HG03196 (cell line): Measurements from ENCODE around the gene RAPGEF2.
"Not testable (repeated sequence)": the region's sequence is repeated elsewhere in the genome, so short reads cannot be mapped to it uniquely, and the experiment has no call there.

Experiments
- ATAC-seq: cut with Tn5 transposase; IDR thresholded peaks from one replicate; pipeline ENCODE4 v1.9.1; 2021; ENCODE audit not compliant: unreplicated experiment

Gene RAPGEF2

DNA sequence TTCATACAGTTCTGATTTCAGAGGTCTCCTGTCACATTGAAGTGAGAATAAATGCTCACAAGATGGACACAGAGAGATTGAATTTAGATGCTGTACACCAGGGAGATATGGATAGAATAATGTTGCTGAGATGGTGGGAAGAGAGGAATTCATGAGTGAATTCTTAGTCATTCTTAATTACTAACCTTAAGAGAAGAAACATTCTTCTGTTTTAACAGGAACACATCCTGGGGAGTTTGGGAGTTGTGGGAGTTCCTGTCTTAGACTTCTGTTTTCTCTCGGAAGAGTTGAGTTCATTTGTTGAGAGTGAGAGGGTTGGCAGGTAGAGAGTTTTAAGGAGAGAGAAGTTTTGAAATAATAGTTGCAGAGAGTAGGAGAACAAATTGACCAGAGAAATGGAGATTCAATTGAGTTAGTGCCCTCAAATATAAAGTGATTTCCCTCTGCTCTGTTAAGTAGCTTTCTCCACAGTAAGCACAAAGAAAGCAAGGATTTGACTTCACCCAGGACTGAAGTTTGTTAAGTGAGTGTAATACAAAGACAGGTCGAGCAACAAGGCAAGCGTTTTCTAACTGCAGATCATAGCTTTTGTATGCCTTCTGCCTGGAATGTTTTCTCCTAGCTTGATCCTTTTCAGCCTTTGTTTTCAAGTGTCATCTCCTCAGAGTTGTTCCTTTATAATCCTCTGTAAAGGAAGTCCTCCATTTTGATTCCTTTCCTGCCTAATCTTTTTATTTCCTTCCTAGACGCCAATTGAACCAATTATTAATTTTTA is 205.9 kb downstream of the RAPGEF2 start:
- no peak for ATAC-seq

GRCh38 chr4:159312236-159312635 is 209.4 kb downstream of the RAPGEF2 start:
- no peak for ATAC-seq

DNA sequence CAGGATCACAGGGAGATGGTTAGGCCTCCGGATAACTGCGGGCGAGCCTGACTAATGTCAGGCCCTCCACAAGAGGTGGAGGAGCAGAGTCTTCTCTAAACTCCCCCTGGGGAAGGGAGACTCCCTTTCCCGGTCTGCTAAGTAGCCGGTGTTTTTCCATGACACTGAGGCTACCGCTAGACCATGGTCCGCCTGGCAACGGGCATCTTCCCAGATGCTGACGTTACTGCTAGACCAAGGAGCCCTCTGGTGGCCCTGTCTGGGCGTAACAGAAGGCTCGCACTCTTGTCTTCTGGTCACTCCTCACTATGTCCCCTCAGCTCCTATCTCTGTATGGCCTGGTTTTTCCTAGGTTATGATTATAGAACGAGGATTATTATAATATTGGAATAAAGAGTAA is 213.0 kb downstream of the RAPGEF2 start:
- not testable (repeated sequence) for ATAC-seq

- ATAC-seq = no peak
Measured at GRCh38 chr4:159317203-159317602, 214.3 kb downstream of the RAPGEF2 start.

DNA sequence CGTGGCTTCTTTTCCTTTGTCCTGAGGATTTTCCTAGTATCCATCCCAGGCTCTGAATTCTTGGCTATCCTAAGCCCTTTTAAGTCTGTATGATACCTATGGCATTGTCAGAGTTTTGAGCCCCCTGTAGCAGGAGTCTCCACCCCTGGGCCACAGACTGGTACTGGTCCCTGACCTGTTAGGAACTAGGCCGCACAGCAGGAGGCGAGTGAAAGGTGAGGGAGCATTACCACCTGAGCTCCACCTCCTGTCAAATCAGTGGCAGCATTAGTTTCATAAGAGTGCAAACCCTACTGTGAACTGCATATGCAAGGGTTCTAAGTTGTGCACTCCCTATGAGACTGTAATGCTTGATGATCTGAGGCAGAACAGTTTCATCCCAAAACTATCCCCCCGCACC is 216.1 kb downstream of the RAPGEF2 start:
- no peak for ATAC-seq

DNA sequence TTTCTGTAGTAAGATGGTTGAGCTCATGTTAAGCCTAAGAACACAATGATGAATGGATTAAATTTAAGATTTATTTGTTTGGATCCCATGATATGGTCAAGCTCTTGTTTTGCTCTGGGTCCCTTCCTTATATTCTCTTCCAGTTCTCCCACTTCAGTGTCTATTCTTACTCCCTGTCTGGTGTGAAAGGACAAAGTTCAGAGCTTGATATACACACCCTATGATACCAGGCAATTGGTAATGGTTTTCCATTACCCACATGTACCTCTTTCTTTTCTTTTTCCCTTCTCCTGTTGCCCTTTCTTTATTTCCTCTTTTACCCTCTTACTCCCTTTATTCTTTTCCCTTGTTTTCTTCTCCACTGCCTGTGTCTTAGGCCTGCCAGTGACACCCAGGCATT is 223.6 kb downstream of the RAPGEF2 start:
- no peak for ATAC-seq

DNA sequence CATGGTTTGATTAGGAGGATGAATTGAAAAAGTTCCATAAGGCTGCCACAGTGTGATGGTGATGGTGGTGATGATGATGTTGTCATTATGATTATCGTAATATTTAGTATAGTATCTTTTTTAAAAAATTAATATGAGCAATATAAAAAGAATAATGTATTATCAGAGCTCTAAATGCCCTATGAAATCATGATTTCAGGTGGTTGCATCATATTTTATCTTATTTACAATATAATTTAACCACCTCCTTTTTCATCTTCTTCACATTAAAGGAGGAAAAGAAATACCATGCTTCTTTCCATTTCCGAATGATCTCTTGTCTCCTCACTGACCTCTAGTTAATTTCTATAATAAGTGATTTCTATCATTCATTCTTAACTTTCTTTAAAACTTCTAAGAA is 225.9 kb downstream of the RAPGEF2 start:
- no peak for ATAC-seq

DNA sequence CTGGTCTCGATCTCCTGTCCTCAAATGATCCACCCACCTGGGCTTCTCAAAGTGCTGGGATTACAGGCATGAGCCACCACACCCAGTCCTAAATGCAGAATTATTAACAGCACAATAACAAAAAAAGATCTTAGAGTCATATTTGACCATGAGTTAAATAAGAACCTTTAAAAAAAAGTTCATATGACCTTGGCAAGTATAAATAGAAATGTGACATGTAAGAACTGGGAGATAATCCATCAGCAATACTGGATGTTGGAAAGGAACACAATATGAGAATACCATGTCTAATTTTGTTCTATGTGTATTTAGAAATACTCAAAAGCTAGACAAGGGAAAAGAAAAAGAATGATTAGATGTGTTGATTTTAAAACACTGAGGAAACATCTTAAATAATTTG is 231.6 kb downstream of the RAPGEF2 start:
- ATAC-seq = no peak

GRCh38 chr4:159337041-159337440 is 234.2 kb downstream of the RAPGEF2 start:
- ATAC-seq = no peak

- ATAC-seq = no peak
Measured at GRCh38 chr4:159341522-159341921, 238.6 kb downstream of the RAPGEF2 start.

DNA sequence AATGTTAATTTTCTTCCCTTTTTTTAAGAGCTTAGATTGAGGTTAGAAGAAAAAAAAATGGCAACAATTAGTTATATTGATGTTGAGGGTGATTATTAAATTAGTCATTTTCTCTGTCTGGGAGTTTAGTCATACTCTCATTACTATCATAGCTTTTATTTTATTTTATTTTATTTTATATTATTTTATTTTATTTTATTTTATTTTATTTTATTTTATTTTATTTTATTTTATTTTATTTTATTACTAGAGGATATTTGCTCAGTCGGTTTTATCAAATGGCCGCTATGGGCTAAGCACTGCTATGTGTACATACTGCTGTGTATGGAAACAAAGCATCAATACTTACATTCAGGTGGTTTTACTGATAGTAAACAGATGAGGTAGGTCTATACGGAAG is 239.5 kb downstream of the RAPGEF2 start:
- ATAC-seq = no peak

- ATAC-seq = no peak
Measured at GRCh38 chr4:159343116-159343515, 240.2 kb downstream of the RAPGEF2 start.

GRCh38 chr4:159344877-159345276 is 242.0 kb downstream of the RAPGEF2 start:
- ATAC-seq = no peak

DNA sequence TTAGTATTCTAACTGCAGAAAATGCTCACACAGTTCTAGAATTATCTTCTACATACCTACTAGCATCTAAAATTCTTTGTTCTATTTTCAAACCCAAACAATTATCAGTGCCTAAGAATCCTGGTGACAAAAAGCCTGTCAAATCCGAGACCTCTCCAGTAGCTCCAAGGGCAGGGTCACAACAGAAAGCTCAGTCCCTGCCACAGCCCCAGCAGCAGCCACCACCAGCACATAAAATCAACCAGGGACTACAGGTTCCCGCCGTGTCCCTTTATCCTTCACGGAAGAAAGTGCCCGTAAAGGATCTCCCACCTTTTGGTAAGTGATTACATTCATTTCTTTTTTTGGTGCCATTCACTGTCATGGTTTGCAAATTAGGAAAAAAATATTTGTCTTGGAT is 243.8 kb downstream of the RAPGEF2 start:
- no peak for ATAC-seq

GRCh38 chr4:159347813-159348212 is 244.9 kb downstream of the RAPGEF2 start:
- ATAC-seq = no peak

DNA sequence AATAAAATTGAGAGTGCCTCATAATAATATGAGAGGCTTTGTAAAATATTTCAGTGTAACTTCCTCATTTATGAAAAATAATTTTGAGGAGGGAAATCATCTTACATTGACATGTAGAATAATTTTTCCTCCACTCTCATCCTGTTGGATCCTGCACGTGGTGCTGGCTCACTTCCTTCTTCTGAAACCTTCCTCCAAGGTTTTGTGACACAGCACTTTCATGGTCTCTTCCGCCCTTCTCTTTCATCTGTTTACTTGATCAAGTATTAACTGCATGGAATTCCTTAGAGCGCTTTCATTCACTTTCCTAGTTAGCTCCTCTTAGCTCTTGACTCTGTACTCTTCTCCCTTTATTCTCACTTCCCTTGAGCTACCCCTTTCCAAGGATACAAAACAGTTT is 246.5 kb downstream of the RAPGEF2 start:
- no peak for ATAC-seq

DNA sequence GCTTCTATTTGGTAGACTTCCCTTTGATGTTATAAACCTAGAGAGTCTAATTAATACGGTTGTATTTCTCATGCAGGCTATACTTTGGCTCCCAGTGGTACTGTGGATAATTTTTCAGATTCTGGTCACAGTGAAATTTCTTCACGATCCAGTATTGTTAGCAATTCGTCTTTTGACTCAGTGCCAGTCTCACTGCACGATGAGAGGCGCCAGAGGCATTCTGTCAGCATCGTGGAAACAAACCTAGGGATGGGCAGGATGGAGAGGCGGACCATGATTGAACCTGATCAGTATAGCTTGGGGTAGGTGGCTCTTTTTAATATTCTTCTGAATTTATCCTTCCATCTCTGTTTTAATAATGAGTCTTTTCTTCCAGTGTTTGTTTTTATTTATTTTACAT is 249.7 kb downstream of the RAPGEF2 start:
- no peak for ATAC-seq

DNA sequence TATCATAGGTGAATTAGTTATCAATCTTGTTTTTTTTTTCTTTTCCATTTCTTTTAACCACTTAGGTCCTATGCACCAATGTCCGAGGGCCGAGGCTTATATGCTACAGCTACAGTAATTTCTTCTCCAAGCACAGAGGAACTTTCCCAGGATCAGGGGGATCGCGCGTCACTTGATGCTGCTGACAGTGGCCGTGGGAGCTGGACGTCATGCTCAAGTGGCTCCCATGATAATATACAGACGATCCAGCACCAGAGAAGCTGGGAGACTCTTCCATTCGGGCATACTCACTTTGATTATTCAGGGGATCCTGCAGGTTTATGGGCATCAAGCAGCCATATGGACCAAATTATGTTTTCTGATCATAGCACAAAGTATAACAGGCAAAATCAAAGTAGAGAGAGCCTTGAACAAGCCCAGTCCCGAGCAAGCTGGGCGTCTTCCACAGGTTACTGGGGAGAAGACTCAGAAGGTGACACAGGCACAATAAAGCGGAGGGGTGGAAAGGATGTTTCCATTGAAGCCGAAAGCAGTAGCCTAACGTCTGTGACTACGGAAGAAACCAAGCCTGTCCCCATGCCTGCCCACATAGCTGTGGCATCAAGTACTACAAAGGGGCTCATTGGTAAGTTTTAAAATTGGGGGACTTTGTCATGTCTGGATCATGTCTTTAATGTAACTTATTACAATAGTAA is 250.7 kb downstream of the RAPGEF2 start:
- no peak for ATAC-seq

- ATAC-seq = no peak
Measured at GRCh38 chr4:159355466-159355865, 252.6 kb downstream of the RAPGEF2 start.

DNA sequence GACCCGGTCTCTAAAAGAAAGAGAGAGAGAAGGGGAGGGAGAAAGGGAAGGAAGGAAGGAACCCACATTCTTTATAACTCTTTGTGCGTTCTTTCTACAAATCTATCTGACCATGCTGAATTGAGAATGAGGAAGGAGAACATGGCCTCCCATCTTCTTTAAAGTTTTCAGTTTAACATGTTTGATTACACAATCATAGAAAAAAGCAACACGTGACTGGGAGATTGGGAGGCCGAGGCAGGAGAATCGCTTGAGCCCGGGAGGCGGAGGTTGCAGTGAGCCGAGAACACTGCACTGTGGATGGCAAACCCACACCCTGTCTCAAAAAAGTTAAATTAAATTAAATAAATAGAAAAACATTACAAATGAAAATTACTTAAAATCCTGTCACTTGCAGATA is 254.5 kb downstream of the RAPGEF2 start:
- ATAC-seq = no peak

DNA sequence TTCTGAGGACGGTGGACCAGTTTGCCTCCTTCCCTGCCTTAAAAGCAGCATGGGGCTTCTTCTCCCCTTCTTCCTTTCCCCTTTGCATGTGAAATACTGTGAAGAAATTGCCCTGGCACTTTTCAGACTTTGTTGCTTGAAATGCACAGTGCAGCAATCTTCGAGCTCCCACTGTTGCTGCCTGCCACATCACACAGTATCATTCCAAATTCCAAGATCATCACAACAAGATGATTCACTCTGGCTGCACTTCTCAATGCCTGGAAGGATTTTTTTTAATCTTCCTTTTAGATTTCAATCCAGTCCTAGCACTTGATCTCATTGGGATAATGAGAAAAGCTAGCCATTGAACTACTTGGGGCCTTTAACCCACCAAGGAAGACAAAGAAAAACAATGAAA is 255.3 kb downstream of the RAPGEF2 start:
- ATAC-seq = no peak

DNA sequence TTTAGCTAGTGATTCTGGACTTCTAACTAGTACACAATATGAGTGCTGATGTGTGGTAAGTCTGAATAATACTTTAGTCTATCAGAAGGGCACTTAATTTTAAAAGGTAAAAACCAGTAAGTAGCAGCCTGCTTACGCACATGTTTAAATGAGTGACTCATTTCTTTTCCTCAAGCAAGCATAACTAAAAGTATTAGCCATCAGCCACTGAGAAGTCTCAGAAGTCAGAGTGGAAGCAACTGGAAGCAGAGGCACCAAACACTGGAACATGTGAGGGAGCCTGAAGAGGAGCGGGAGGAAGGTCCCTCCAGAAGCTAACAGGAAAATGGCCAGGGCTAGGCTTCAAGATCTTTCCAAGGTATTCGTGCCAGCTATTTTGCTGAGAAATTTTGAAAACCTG is 257.7 kb downstream of the RAPGEF2 start:
- no peak for ATAC-seq

- ATAC-seq = no peak
Measured at GRCh38 chr4:159363361-159363760, 260.5 kb downstream of the RAPGEF2 start.
